GM12878 (cell line): ENCODE data around the gene C6orf120.

Experiments used
- EGR1 ChIP-seq, 2 experiments: IDR thresholded peaks; 1 replicate in 1 of 2; 2 replicates in 1 of 2; pipeline ENCODE4 v1.6.1; 2011 to 2012; ENCODE audit warnings: low read depth in 2 of 2, low read length in 2 of 2, borderline replicate concordance in 1 of 2, mild to moderate bottlenecking in 1 of 2, moderate library complexity in 1 of 2
- HCFC1 ChIP-seq: fragments of 150-350 bp; IDR thresholded peaks from 2 replicates; pipeline ENCODE4 v1.6.1; 2014; ENCODE audit warnings: low read length
- LARP7 ChIP-seq: fragments of 450-650 bp; IDR thresholded peaks from 2 replicates; pipeline ENCODE4 v1.6.1; 2017; ENCODE audit warnings: mild to moderate bottlenecking
- POLR2A ChIP-seq: IDR thresholded peaks from 2 replicates; pipeline ENCODE4 v1.6.1; 2011; ENCODE audit warnings: low read depth, mild to moderate bottlenecking, low read length
- RAD21 ChIP-seq: IDR thresholded peaks from 2 replicates; pipeline ENCODE4 v1.6.1; 2011; ENCODE audit warnings: mild to moderate bottlenecking, low read depth, low read length, moderate library complexity; ENCODE audit not compliant: insufficient read depth
- REST ChIP-seq: IDR thresholded peaks from 2 replicates; pipeline ENCODE4 v1.6.1; 2012; ENCODE audit warnings: mild to moderate bottlenecking, low read depth, low read length
- SMC3 ChIP-seq: IDR thresholded peaks from 2 replicates; pipeline ENCODE4 v1.6.1; 2011; ENCODE audit warnings: low read length, improper control_type of control experiment, borderline replicate concordance
- ZNF24 ChIP-seq: fragments of 450-650 bp; IDR thresholded peaks from 2 replicates; pipeline ENCODE4 v1.6.1; 2017; ENCODE audit warnings: antibody characterized with exemption, mild to moderate bottlenecking
- TF ChIP-seq, protein P1 (sequence below), 3 experiments: IDR thresholded peaks in 2 of 3; conservative IDR thresholded peaks in 1 of 3; 2 replicates each; pipeline ENCODE4 v1.5.1; 2011; ENCODE audit warnings: low read depth in 3 of 3, low read length in 3 of 3, mild to moderate bottlenecking in 3 of 3, control low read depth in 2 of 3, moderate library complexity in 2 of 3, inconsistent platforms in 1 of 3, mixed read lengths in 1 of 3; ENCODE audit not compliant: control insufficient read depth in 2 of 3, insufficient read depth in 1 of 3; ENCODE audit errors: extremely low read depth in 1 of 3
- TF ChIP-seq, protein P2 (sequence below): fragments of 450-650 bp; IDR thresholded peaks from 2 replicates; pipeline ENCODE4 v1.6.1; 2017; ENCODE audit warnings: mild to moderate bottlenecking, moderate library complexity

GRCh38 chr6:169746556-169746955 is 44.6 kb downstream of the C6orf120 start:
- no peak for TF ChIP-seq RAD21
- TF ChIP-seq REST: no peak
- no peak for TF ChIP-seq LARP7
- no peak for TF ChIP-seq HCFC1
- TF ChIP-seq, protein P1, sequence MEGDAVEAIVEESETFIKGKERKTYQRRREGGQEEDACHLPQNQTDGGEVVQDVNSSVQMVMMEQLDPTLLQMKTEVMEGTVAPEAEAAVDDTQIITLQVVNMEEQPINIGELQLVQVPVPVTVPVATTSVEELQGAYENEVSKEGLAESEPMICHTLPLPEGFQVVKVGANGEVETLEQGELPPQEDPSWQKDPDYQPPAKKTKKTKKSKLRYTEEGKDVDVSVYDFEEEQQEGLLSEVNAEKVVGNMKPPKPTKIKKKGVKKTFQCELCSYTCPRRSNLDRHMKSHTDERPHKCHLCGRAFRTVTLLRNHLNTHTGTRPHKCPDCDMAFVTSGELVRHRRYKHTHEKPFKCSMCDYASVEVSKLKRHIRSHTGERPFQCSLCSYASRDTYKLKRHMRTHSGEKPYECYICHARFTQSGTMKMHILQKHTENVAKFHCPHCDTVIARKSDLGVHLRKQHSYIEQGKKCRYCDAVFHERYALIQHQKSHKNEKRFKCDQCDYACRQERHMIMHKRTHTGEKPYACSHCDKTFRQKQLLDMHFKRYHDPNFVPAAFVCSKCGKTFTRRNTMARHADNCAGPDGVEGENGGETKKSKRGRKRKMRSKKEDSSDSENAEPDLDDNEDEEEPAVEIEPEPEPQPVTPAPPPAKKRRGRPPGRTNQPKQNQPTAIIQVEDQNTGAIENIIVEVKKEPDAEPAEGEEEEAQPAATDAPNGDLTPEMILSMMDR (IDR thresholded peaks at IDR 0.05 in 2 of 3, conservative IDR thresholded peaks at IDR 0.05 in 1 of 3; ENCODE audit: control insufficient read depth in 2 of 3, extremely low read depth in 1 of 3, insufficient read depth in 1 of 3, low read depth in 3 of 3, low read length in 3 of 3): no peak
- TF ChIP-seq, protein P2, sequence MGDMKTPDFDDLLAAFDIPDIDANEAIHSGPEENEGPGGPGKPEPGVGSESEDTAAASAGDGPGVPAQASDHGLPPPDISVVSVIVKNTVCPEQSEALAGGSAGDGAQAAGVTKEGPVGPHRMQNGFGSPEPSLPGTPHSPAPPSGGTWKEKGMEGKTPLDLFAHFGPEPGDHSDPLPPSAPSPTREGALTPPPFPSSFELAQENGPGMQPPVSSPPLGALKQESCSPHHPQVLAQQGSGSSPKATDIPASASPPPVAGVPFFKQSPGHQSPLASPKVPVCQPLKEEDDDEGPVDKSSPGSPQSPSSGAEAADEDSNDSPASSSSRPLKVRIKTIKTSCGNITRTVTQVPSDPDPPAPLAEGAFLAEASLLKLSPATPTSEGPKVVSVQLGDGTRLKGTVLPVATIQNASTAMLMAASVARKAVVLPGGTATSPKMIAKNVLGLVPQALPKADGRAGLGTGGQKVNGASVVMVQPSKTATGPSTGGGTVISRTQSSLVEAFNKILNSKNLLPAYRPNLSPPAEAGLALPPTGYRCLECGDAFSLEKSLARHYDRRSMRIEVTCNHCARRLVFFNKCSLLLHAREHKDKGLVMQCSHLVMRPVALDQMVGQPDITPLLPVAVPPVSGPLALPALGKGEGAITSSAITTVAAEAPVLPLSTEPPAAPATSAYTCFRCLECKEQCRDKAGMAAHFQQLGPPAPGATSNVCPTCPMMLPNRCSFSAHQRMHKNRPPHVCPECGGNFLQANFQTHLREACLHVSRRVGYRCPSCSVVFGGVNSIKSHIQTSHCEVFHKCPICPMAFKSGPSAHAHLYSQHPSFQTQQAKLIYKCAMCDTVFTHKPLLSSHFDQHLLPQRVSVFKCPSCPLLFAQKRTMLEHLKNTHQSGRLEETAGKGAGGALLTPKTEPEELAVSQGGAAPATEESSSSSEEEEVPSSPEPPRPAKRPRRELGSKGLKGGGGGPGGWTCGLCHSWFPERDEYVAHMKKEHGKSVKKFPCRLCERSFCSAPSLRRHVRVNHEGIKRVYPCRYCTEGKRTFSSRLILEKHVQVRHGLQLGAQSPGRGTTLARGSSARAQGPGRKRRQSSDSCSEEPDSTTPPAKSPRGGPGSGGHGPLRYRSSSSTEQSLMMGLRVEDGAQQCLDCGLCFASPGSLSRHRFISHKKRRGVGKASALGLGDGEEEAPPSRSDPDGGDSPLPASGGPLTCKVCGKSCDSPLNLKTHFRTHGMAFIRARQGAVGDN: no peak
- TF ChIP-seq SMC3: no peak
- no peak for TF ChIP-seq EGR1 (IDR thresholded peaks at IDR 0.05; ENCODE audit: borderline replicate concordance in 1 of 2, low read depth in 2 of 2, low read length in 2 of 2)
- no peak for TF ChIP-seq ZNF24
- TF ChIP-seq POLR2A: no peak
